ENCODE data around the gene TACR2. TPM values are rescaled to one million over a fixed set of nuclear protein-coding genes. Genes with fewer than 3 reads are reported as not detected.

The TACR2 gene
- total and polyA plus RNA-seq, 2 donors (not counting 3 experiments of a cell fraction or from before 2014, with no cell fraction given): 0.19 TPM; not detected in 1

DNA sequence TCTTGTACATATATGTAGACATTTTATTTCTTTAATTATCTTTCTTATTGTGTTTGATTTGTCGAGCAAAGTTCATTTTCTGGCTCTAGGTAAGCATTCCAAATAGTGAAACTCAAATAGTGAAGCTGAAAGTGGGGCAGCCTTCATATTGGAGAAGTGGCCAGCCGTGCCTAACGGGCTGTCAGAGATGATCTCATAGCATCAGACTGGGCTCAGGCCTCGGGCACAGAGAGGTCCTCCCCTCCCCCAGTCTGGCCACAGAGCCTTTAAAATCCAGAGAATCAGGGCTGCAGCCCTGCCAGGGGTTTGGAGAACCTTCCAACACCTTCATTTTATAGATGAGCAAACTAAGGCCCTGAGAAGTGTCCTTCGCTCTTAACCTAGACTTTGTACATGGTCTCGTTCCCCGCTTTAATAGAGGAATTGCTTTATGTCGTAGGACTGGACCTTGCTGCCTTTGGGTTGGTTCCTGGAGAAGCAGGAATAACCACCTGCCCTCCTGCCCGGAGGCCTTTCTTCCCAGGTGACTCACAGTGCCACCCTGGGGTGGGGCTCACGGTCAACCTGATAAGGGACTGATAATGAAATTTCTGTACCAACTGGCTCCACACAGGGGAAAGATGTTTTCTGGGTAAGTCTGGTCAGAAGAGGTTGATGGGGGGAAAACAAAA, 41.8 kb upstream of the TACR2 start:
- Histone ChIP-seq H3K27ac (ENCODE audit: insufficient read depth, low read depth, low read length) (no peak overlapping the region), H3K9ac (replicated peaks; ENCODE audit: extremely low read depth, insufficient read depth, low read length) (no peak overlapping the region), H4K20me1 (replicated peaks; ENCODE audit: control insufficient read depth, extremely low read depth, insufficient read depth, low read length) (no peaks in the 10 kb centered on the region), H2AFZ (ENCODE audit: low read depth, low read length) (no peak overlapping the region), H3K9me3 (replicated peaks; ENCODE audit: control insufficient read depth, insufficient read depth, low read length) (no peaks in the 10 kb centered on the region), H3K4me1 (ENCODE audit: control insufficient read depth, extremely low read depth, insufficient read depth, low read length) (peaks cover 12% of the 10 kb centered on the region), H3K9me1 (replicated peaks; ENCODE audit: control insufficient read depth, extremely low read depth, insufficient read depth, low read length) (no peaks in the 10 kb centered on the region), H3K36me3 (ENCODE audit: control insufficient read depth in 2 of 2, extremely low read depth in 1 of 2, insufficient read depth in 2 of 2, low read length in 2 of 2) (peaks cover 0 to 5% of the 10 kb centered on the region in 2 experiments), H3K4me3 (replicated peaks in 1 of 3; ENCODE audit: insufficient read depth in 1 of 3, low read depth in 1 of 3, low read length in 3 of 3) (no peak overlapping the region), H3K79me2 (ENCODE audit: control insufficient read depth, insufficient read depth, low read length) (peaks cover 14% of the 10 kb centered on the region), H3K4me2 (ENCODE audit: insufficient read depth, low read length) (no peak overlapping the region), H3K27me3 (ENCODE audit: control insufficient read depth in 2 of 2, insufficient read depth in 2 of 2, low read length in 2 of 2) (no peaks in the 10 kb centered on the region)
- TF ChIP-seq POLR2A (IDR thresholded peaks at IDR 0.05; ENCODE audit: low read depth, low read length): no peak
- no peak for TF ChIP-seq FOS (IDR thresholded peaks at IDR 0.05; ENCODE audit: borderline replicate concordance, insufficient read depth, low read length)
- BruUV-seq (replicated peaks): no TSS peak
- dilution Hi-C loops (cut with MboI; ENCODE audit: extremely low pct_ligation_motif_present, low sequenced_read_pairs): no loop called here
- CTCF ChIA-PET: interaction anchor here (1.7 kb wide), 1 partner anchor 9 kb away, joined by 5 read pairs; no protein-coding TSS in a partner anchor
- intact Hi-C loops (cut with micrococcal nuclease): no loop called here
- no peak for FAIRE-seq
- DNase-seq (ENCODE audit: low read depth, low spot score): no peak
- POLR2A ChIA-PET: no interaction called here

- no peak for FAIRE-seq
- intact Hi-C loops (cut with micrococcal nuclease): no loop called here
- TF ChIP-seq JUN (IDR thresholded peaks at IDR 0.05; ENCODE audit: borderline replicate concordance, insufficient read depth, insufficient read length, low read depth): no peak
- TF ChIP-seq POLR2AphosphoS5 (IDR thresholded peaks at IDR 0.05; ENCODE audit: insufficient read depth, low read depth, low read length): no peak
- no peak for TF ChIP-seq MYC (IDR thresholded peaks at IDR 0.05; ENCODE audit: low read depth, low read length)
- no peak for TF ChIP-seq EZH2 (IDR thresholded peaks at IDR 0.05; ENCODE audit: borderline replicate concordance, low read depth, low read length, severe bottlenecking)
- no peak for TF ChIP-seq FOS (IDR thresholded peaks at IDR 0.05; ENCODE audit: borderline replicate concordance, insufficient read depth, low read length)
- TF ChIP-seq MAX (IDR thresholded peaks at IDR 0.05; ENCODE audit: insufficient read depth, insufficient read length): no peak
- no peak for TF ChIP-seq CTCF (IDR thresholded peaks at IDR 0.05; ENCODE audit: extremely low read depth in 1 of 2, insufficient read depth in 1 of 2, low read depth in 1 of 2, low read length in 2 of 2)
- no peak for TF ChIP-seq GATA2 (IDR thresholded peaks at IDR 0.05; ENCODE audit: insufficient read depth, insufficient read length, low read depth, low read length)
- no peak for TF ChIP-seq POLR2A (IDR thresholded peaks at IDR 0.05; ENCODE audit: low read depth, low read length)
- H3K27ac ChIP-seq (ENCODE audit: insufficient read depth, low read depth, low read length): no peak overlapping the region
- H3K4me2 ChIP-seq (ENCODE audit: insufficient read depth, low read length): no peak overlapping the region
- H3K36me3 ChIP-seq (ENCODE audit: control insufficient read depth in 2 of 2, extremely low read depth in 1 of 2, insufficient read depth in 2 of 2, low read length in 2 of 2): peaks cover 0 to 5% of the 10 kb centered on the region in 2 experiments
- no peaks in the 10 kb centered on the region for H3K27me3 ChIP-seq (ENCODE audit: control insufficient read depth in 2 of 2, insufficient read depth in 2 of 2, low read length in 2 of 2)
- dilution Hi-C loops (cut with MboI; ENCODE audit: extremely low pct_ligation_motif_present, low sequenced_read_pairs): no loop called here
- H3K4me3 ChIP-seq (replicated peaks in 1 of 3; ENCODE audit: insufficient read depth in 1 of 3, low read depth in 1 of 3, low read length in 3 of 3): no peak overlapping the region
- no peaks in the 10 kb centered on the region for H4K20me1 ChIP-seq (replicated peaks; ENCODE audit: control insufficient read depth, extremely low read depth, insufficient read depth, low read length)
- no peaks in the 10 kb centered on the region for H3K9me1 ChIP-seq (replicated peaks; ENCODE audit: control insufficient read depth, extremely low read depth, insufficient read depth, low read length)
- no TSS peak for BruUV-seq (replicated peaks)
- no peak overlapping the region for H2AFZ ChIP-seq (ENCODE audit: low read depth, low read length)
- peaks cover 12% of the 10 kb centered on the region for H3K79me2 ChIP-seq (ENCODE audit: control insufficient read depth, insufficient read depth, low read length)
- H3K9ac ChIP-seq (replicated peaks; ENCODE audit: extremely low read depth, insufficient read depth, low read length): no peak overlapping the region
- CTCF ChIA-PET: interaction anchor here (0.7 to 1.7 kb wide), 5 partner anchors 9 to 49 kb away, joined by 3 to 5 read pairs (median 4); no protein-coding TSS in a partner anchor
- POLR2A ChIA-PET: no interaction called here
- no peaks in the 10 kb centered on the region for H3K9me3 ChIP-seq (replicated peaks; ENCODE audit: control insufficient read depth, insufficient read depth, low read length)
- H3K4me1 ChIP-seq (ENCODE audit: control insufficient read depth, extremely low read depth, insufficient read depth, low read length): peaks cover 13% of the 10 kb centered on the region
- no peak for DNase-seq (ENCODE audit: low read depth, low spot score)
Measured at GRCh38 chr10:69457771-69458237, 41.1 kb upstream of the TACR2 start.

Data from endothelial cell of umbilical vein (primary cell).